Stromal cell of bone marrow (primary cell): ENCODE results near the gene NDC1.
"Not testable (repeated sequence)": the region's sequence is repeated elsewhere in the genome, so short reads cannot be mapped to it uniquely, and the experiment has no call there.

Source experiments
- DNase-seq: peaks from one replicate; pipeline ENCODE4 v3.0.0-alpha.2; 2012; ENCODE audit warnings: low read depth

NDC1 gene

GRCh38 chr1:53837924-53838653, at the start of gene NDC1:
Gene NDC1 (minus strand): TSS chr1:53838296. CDS start chr1:53838261, 35 bp downstream.
- peak; percentile 97 for DNase-seq

- DNase-seq, result not testable (repeated sequence)
Measured at GRCh38 chr1:53883600-53883999, 45.5 kb upstream of the NDC1 start.

- not testable (repeated sequence) for DNase-seq
Measured at GRCh38 chr1:53881853-53882252, 43.8 kb upstream of the NDC1 start.

- DNase-seq, result peak; percentile 29
Measured at GRCh38 chr1:53878492-53879105, 40.5 kb upstream of the NDC1 start.

GRCh38 chr1:53875150-53875549, 37.1 kb upstream of the NDC1 start:
- DNase-seq, result not testable (repeated sequence)

GRCh38 chr1:53871773-53872484, 33.8 kb upstream of the NDC1 start:
- no peak for DNase-seq

GRCh38 chr1:53871221-53871620, 33.1 kb upstream of the NDC1 start:
- DNase-seq, result no peak

GRCh38 chr1:53869454-53870117, 31.5 kb upstream of the NDC1 start:
- DNase-seq, result no peak

- DNase-seq, result no peak
Measured at GRCh38 chr1:53868565-53868964, 30.5 kb upstream of the NDC1 start.

- no peak for DNase-seq
Measured at GRCh38 chr1:53862507-53862906, 24.4 kb upstream of the NDC1 start.

- DNase-seq, result peak; percentile 23
Measured at GRCh38 chr1:53860967-53861411, 22.9 kb upstream of the NDC1 start.

- no peak for DNase-seq
Measured at GRCh38 chr1:53851571-53852285, 13.6 kb upstream of the NDC1 start.

GRCh38 chr1:53850082-53850673, 12.1 kb upstream of the NDC1 start:
- no peak for DNase-seq

GRCh38 chr1:53847980-53848379, 9.9 kb upstream of the NDC1 start:
- DNase-seq, result no peak

- no peak for DNase-seq
Measured at GRCh38 chr1:53842347-53842746, 4.3 kb upstream of the NDC1 start.

- no peak for DNase-seq
Measured at GRCh38 chr1:53838654-53838974, 518 bp upstream of the NDC1 start.

GRCh38 chr1:53837646-53837923, 511 bp downstream of the NDC1 start:
- no peak for DNase-seq

GRCh38 chr1:53835491-53835890, 2.6 kb downstream of the NDC1 start:
- DNase-seq, result no peak

- DNase-seq, result no peak
Measured at GRCh38 chr1:53834776-53835175, 3.3 kb downstream of the NDC1 start.

- DNase-seq, result no peak
Measured at GRCh38 chr1:53833393-53833792, 4.7 kb downstream of the NDC1 start.

- peak; percentile 7 for DNase-seq
Measured at GRCh38 chr1:53826367-53826766, 11.7 kb downstream of the NDC1 start.

GRCh38 chr1:53825306-53825705, 12.8 kb downstream of the NDC1 start:
- no peak for DNase-seq
